HL-60/S4 treated with retinoic acid at 250 ng/mL for 4 days and 3 days (cell line): ENCODE measurements around the gene MYO15A.

Experiments used
- in situ Hi-C: fragments of 300-500 bp; cut with MboI; formaldehyde crosslinking; loops from 2 replicates; pipeline ENCODE4 v1.7.0; 2022; ENCODE audit warnings: low sequenced_read_pairs

The MYO15A gene, protein sequence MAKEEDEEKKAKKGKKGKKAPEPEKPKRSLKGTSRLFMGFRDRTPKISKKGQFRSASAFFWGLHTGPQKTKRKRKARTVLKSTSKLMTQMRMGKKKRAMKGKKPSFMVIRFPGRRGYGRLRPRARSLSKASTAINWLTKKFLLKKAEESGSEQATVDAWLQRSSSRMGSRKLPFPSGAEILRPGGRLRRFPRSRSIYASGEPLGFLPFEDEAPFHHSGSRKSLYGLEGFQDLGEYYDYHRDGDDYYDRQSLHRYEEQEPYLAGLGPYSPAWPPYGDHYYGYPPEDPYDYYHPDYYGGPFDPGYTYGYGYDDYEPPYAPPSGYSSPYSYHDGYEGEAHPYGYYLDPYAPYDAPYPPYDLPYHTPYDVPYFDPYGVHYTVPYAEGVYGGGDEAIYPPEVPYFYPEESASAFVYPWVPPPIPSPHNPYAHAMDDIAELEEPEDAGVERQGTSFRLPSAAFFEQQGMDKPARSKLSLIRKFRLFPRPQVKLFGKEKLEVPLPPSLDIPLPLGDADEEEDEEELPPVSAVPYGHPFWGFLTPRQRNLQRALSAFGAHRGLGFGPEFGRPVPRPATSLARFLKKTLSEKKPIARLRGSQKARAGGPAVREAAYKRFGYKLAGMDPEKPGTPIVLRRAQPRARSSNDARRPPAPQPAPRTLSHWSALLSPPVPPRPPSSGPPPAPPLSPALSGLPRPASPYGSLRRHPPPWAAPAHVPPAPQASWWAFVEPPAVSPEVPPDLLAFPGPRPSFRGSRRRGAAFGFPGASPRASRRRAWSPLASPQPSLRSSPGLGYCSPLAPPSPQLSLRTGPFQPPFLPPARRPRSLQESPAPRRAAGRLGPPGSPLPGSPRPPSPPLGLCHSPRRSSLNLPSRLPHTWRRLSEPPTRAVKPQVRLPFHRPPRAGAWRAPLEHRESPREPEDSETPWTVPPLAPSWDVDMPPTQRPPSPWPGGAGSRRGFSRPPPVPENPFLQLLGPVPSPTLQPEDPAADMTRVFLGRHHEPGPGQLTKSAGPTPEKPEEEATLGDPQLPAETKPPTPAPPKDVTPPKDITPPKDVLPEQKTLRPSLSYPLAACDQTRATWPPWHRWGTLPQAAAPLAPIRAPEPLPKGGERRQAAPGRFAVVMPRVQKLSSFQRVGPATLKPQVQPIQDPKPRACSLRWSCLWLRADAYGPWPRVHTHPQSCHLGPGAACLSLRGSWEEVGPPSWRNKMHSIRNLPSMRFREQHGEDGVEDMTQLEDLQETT (N-terminal part only)

GRCh38 chr17:18108401-18109312 lies at the start of gene MYO15A:
Gene MYO15A (plus strand): TSS chr17:18108756. CDS start chr17:18118801, 10,045 bp downstream.
- in situ Hi-C loops: loop anchor here (10.0 kb wide), 1 partner anchor 56 kb away; no protein-coding TSS in a partner anchor

DNA sequence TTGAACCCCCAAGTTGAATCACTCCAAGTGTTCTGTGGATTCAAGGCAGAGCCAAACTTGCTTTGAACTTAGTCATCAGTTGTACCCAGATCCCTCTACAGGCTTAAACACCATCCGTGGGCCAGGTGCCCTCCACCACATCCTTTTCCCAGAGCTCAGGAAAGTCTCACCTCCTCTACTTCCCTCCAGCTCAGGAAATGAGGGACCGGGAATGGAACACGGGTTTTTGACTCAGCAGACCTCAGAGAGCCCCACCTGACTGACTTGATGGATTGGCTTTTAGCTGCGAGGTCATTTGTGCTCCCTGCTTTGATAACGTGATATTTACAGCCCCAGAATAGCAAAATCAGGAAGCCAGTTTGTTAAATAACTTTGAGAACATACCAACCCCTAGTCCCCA lies 49.3 kb upstream of the MYO15A start:
- in situ Hi-C loops: no loop called here

- in situ Hi-C loops: no loop called here
These were observed 44.5 kb upstream of the MYO15A start for GRCh38 chr17:18064053-18064452.

DNA sequence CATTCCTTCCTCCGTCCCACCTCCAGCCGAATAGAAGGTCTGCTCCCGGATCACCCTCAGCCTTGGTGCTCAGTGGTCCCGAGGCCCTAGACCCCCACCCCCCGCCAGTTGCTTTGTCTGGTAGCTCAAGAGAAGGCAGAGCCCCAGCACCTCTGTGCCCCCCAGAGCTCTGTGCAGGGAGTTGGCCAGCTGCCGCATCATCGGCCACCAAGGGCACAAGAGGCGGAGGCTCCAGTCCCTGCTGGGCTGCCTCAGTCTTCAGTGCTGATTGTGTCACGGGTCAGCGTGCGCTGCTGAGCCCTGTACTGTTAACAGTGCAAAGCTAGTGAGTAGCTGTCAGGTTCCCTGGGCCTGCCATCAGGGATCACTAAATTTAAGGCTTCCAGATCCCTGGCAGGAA lies 43.0 kb upstream of the MYO15A start:
- in situ Hi-C loops: no loop called here

GRCh38 chr17:18066866-18067265 lies 41.7 kb upstream of the MYO15A start:
- in situ Hi-C loops: no loop called here

GRCh38 chr17:18069101-18069500 lies 39.5 kb upstream of the MYO15A start:
- in situ Hi-C loops: no loop called here

- in situ Hi-C loops: no loop called here
These were observed 37.7 kb upstream of the MYO15A start for GRCh38 chr17:18070861-18071340.

- in situ Hi-C loops: no loop called here
These were observed 36.8 kb upstream of the MYO15A start for GRCh38 chr17:18071751-18072150.

- in situ Hi-C loops: no loop called here
These were observed 33.8 kb upstream of the MYO15A start for GRCh38 chr17:18074566-18075272.

GRCh38 chr17:18076936-18077335 lies 31.6 kb upstream of the MYO15A start:
- in situ Hi-C loops: no loop called here

DNA sequence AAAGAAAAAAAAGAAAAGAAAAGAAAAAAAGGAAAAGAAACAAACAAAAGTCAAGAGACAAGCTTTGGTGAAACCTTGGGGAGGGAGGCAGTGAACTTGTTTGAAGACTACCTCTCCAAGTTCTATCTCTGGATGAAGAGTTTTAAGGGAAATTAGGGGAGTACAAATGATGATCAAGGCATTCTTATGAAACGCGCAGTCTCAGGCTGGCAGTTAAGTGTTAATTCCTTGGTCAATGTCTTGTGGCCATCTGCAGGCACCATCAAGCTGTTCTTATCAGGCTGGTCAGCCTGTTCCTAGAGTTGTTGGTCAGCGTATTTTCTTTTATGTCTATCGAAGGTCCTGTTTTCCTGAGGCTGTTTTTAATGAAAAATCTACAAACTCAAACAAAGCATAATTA lies 29.0 kb upstream of the MYO15A start:
- in situ Hi-C loops: no loop called here

GRCh38 chr17:18084256-18084655 lies 24.3 kb upstream of the MYO15A start:
- in situ Hi-C loops: no loop called here

GRCh38 chr17:18087610-18088491 lies 20.7 kb upstream of the MYO15A start, which contains the start of gene DRG2:
Gene DRG2 (plus strand): TSS chr17:18087948. CDS start chr17:18088024, 76 bp downstream.
- in situ Hi-C loops: no loop called here

GRCh38 chr17:18089613-18090012 lies 18.9 kb upstream of the MYO15A start:
- in situ Hi-C loops: no loop called here

DNA sequence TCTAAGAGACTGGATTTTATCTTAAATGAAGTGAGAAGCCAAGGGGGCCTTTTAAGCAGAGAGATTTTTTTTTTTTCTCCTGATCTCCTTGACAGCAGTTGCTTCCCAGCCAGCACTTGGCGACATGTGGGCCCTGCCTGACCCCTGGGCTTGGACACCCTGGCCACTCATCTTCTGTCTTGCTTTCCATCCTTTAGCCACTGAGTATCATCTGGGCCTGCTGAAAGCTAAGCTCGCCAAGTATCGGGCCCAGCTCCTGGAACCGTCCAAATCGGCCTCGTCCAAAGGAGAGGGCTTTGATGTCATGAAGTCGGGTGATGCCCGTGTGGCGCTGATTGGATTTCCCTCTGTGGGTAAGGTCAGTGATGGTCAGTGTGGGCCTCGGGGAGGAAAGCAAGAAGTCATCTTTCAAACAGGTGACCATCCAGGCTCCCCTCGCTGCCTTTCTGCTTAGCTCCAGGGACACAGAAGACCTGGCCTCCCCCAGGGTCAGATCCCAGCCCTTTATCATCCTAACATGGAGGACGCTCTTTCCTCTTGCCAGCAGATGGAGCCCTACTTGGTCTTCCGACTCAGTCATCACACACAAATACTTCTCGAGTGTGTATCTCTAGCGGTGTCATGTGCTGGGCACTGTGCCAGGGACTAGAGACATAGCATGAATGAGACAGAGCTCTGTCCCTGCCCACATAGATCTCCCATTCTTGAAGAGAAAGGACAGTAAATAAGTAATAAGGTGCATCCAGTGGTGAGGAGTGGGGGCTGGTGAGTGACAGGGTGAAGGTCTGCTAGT lies 14.7 kb upstream of the MYO15A start:
- in situ Hi-C loops: no loop called here

GRCh38 chr17:18094409-18094807 lies 14.1 kb upstream of the MYO15A start:
- in situ Hi-C loops: no loop called here

- in situ Hi-C loops: no loop called here
These were observed 9.0 kb upstream of the MYO15A start for GRCh38 chr17:18099516-18099915.
